ENCODE results near the gene ABHD16A. TPM values are rescaled to one million over a fixed set of nuclear protein-coding genes. Genes with fewer than 3 reads are reported as not detected.
A peak's percentile ranks its signal among the peaks of the same experiment; 100 is the strongest.

ABHD16A gene
- total RNA-seq, 1 experiment from 2014 or later: 89.9 TPM

- no TSS peak for BruUV-seq (replicated peaks)
- TF ChIP-seq, protein P1, sequence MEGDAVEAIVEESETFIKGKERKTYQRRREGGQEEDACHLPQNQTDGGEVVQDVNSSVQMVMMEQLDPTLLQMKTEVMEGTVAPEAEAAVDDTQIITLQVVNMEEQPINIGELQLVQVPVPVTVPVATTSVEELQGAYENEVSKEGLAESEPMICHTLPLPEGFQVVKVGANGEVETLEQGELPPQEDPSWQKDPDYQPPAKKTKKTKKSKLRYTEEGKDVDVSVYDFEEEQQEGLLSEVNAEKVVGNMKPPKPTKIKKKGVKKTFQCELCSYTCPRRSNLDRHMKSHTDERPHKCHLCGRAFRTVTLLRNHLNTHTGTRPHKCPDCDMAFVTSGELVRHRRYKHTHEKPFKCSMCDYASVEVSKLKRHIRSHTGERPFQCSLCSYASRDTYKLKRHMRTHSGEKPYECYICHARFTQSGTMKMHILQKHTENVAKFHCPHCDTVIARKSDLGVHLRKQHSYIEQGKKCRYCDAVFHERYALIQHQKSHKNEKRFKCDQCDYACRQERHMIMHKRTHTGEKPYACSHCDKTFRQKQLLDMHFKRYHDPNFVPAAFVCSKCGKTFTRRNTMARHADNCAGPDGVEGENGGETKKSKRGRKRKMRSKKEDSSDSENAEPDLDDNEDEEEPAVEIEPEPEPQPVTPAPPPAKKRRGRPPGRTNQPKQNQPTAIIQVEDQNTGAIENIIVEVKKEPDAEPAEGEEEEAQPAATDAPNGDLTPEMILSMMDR (IDR thresholded peaks at IDR 0.05; ENCODE audit: unreplicated experiment): no peak
- Mint-ChIP-seq H3K4me1 (ENCODE audit: low read depth, unreplicated experiment) (peaks cover 19% of the 10 kb centered on the region), H3K4me3 (ENCODE audit: low read depth, unreplicated experiment) (no peak overlapping the region), H3K36me3 (ENCODE audit: insufficient read depth, unreplicated experiment) (peaks cover 59% of the 10 kb centered on the region), H3K27ac (ENCODE audit: unreplicated experiment) (no peak overlapping the region), H3K27me3 (ENCODE audit: unreplicated experiment) (no peaks in the 10 kb centered on the region), H3K9me3 (ENCODE audit: low read depth, unreplicated experiment) (no peaks in the 10 kb centered on the region)
- CTCF ChIA-PET: interaction anchor here (0.7 kb wide), 1 partner anchor 33 kb away, joined by 4 read pairs; no protein-coding TSS in a partner anchor
- DNase-seq: no peak
- intact Hi-C loops (cut with micrococcal nuclease; ENCODE audit: unreplicated experiment): no loop called here
Observed at GRCh38 chr6:31676904-31677303, 26.2 kb downstream of the ABHD16A start.

- CTCF ChIA-PET: interaction anchor here (0.6 kb wide), 1 partner anchor 222 kb away, joined by 3 read pairs; no protein-coding TSS in a partner anchor
- TF ChIP-seq, protein P1 (IDR thresholded peaks at IDR 0.05; ENCODE audit: unreplicated experiment): no peak
- Mint-ChIP-seq H3K27me3 (ENCODE audit: unreplicated experiment) (no peaks in the 10 kb centered on the region), H3K4me3 (ENCODE audit: low read depth, unreplicated experiment) (no peak overlapping the region), H3K9me3 (ENCODE audit: low read depth, unreplicated experiment) (no peaks in the 10 kb centered on the region), H3K4me1 (ENCODE audit: low read depth, unreplicated experiment) (peaks cover 16% of the 10 kb centered on the region), H3K27ac (ENCODE audit: unreplicated experiment) (no peak overlapping the region), H3K36me3 (ENCODE audit: insufficient read depth, unreplicated experiment) (peaks cover 61% of the 10 kb centered on the region)
- intact Hi-C loops (cut with micrococcal nuclease; ENCODE audit: unreplicated experiment): no loop called here
- no peak for DNase-seq
- no TSS peak for BruUV-seq (replicated peaks)
Observed at GRCh38 chr6:31676322-31676903, 26.7 kb downstream of the ABHD16A start.

DNA sequence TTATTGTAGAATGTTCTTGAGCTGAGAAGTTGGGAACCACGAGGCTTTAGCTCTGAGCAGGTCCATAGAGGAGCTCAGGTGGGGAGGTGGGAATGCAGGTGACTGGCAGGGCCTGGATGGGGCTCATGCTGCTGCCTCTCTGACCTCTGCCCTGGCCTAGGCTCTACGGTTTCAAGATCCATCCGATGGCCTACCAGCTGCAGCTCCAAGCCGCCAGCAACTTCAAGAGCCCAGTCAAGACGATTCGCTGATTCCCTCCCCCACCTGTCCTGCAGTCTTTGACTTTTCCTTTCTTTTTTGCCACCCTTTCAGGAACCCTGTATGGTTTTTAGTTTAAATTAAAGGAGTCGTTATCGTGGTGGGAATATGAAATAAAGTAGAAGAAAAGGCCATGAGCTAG lies 33.4 kb downstream of the ABHD16A start, which contains the start of gene LY6G5B:
TSS of gene LY6G5B (plus strand) at position 301 of the 400 bp plus-strand sequence. CDS start 975 bp downstream, outside the sequence.
- TF ChIP-seq, protein P1 (IDR thresholded peaks at IDR 0.05; ENCODE audit: unreplicated experiment): no peak
- H3K4me3 Mint-ChIP-seq (ENCODE audit: low read depth, unreplicated experiment): no peak within 1 kb of the TSS

DNA sequence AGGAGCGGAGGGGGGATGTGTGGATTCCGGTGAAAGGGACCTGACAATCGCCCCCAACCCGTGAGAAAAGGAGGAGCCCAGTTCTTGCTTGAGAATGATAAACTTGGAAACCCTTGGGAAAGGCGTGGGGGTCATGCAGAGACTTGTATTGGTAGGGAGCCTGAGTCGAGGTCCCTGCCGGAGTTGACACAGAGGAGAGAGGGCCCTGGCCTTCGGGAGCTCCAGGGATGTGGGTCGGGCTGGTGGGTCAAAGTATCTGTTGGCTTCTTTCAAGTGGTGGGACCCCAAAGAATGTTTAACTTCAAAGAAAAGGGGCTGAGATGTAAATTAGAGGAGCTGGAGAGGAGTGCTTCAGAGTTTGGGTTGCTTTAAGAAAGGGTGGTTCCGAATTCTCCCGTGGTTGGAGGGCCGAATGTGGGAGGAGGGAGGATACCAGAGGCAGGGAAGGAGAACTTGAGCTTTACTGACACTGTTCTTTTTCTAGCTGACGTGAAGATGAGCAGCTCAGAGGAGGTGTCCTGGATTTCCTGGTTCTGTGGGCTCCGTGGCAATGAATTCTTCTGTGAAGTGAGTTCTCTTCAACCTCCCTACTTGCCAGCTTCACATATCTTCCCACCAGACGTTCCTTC lies 36.7 kb downstream of the ABHD16A start:
- TF ChIP-seq, protein P1 (IDR thresholded peaks at IDR 0.05; ENCODE audit: unreplicated experiment): no peak
- no peaks in the 10 kb centered on the region for H3K9me3 Mint-ChIP-seq (ENCODE audit: low read depth, unreplicated experiment)
- CTCF ChIA-PET: interaction anchor here (0.6 to 2.5 kb wide), 2 partner anchors 14 to 1786 kb away, joined by 4 to 23 read pairs; partner anchors contain the start of gene BAG6
- intact Hi-C loops (cut with micrococcal nuclease; ENCODE audit: unreplicated experiment): no loop called here
- H3K36me3 Mint-ChIP-seq (ENCODE audit: insufficient read depth, unreplicated experiment): peaks cover 94% of the 10 kb centered on the region
- DNase-seq: no peak
- peak overlapping the region; percentile 92 for H3K4me3 Mint-ChIP-seq (ENCODE audit: low read depth, unreplicated experiment)
- H3K27me3 Mint-ChIP-seq (ENCODE audit: unreplicated experiment): no peaks in the 10 kb centered on the region
- no TSS peak for BruUV-seq (replicated peaks)
- H3K4me1 Mint-ChIP-seq (ENCODE audit: low read depth, unreplicated experiment): peaks cover 49% of the 10 kb centered on the region
- H3K27ac Mint-ChIP-seq (ENCODE audit: unreplicated experiment): peak overlapping the region; percentile 91

More for the DNA sequence above, 33.4 kb downstream of the ABHD16A start, which contains the start of gene LY6G5B:
- Mint-ChIP-seq H3K4me1 (ENCODE audit: low read depth, unreplicated experiment) (peaks cover 22% of the 10 kb centered on the region), H3K36me3 (ENCODE audit: insufficient read depth, unreplicated experiment) (peaks cover 92% of the 10 kb centered on the region), H3K27ac (ENCODE audit: unreplicated experiment) (no peak within 1 kb of the TSS), H3K9me3 (ENCODE audit: low read depth, unreplicated experiment) (no peaks in the 10 kb centered on the region), H3K27me3 (ENCODE audit: unreplicated experiment) (no peaks in the 10 kb centered on the region)
- BruUV-seq (replicated peaks): no TSS peak
- no peak for DNase-seq
- CTCF ChIA-PET: interaction anchor here (0.5 to 0.7 kb wide), 3 partner anchors 153 to 198 kb away, joined by 4 to 5 read pairs (median 4); no protein-coding TSS in a partner anchor
- intact Hi-C loops (cut with micrococcal nuclease; ENCODE audit: unreplicated experiment): no loop called here
